Middle frontal gyrus (tissue), 1 donor: ENCODE data around the gene COP1.

Experiments used
- DNase-seq: peaks from one replicate; pipeline ENCODE4 v3.0.0-alpha.2; 2015; ENCODE audit warnings: low spot score; ENCODE audit errors: extremely low spot score

COP1 gene

GRCh38 chr1:176199707-176200106 lies 7.4 kb downstream of the COP1 start:
- no peak for DNase-seq

- no peak for DNase-seq
Observed at GRCh38 chr1:176198413-176198812, 8.7 kb downstream of the COP1 start.

- DNase-seq: no peak
Observed at GRCh38 chr1:176196728-176197127, 10.4 kb downstream of the COP1 start.

GRCh38 chr1:176195547-176195946 lies 11.5 kb downstream of the COP1 start:
- no peak for DNase-seq

GRCh38 chr1:176193663-176194062 lies 13.4 kb downstream of the COP1 start:
- DNase-seq: no peak

GRCh38 chr1:176193023-176193422 lies 14.1 kb downstream of the COP1 start:
- DNase-seq: no peak

GRCh38 chr1:176188604-176189003 lies 18.5 kb downstream of the COP1 start:
- no peak for DNase-seq

- DNase-seq: no peak
Observed at GRCh38 chr1:176187001-176187400, 20.1 kb downstream of the COP1 start.

GRCh38 chr1:176183618-176184017 lies 23.5 kb downstream of the COP1 start:
- no peak for DNase-seq

GRCh38 chr1:176178316-176178715 lies 28.8 kb downstream of the COP1 start:
- DNase-seq: no peak

- no peak for DNase-seq
Observed at GRCh38 chr1:176177764-176178163, 29.3 kb downstream of the COP1 start.

- DNase-seq: no peak
Observed at GRCh38 chr1:176174108-176174507, 33.0 kb downstream of the COP1 start.

GRCh38 chr1:176172215-176172614 lies 34.9 kb downstream of the COP1 start:
- DNase-seq: no peak

- DNase-seq: no peak
Observed at GRCh38 chr1:176167210-176167609, 39.9 kb downstream of the COP1 start.

- no peak for DNase-seq
Observed at GRCh38 chr1:176165573-176165972, 41.5 kb downstream of the COP1 start.

GRCh38 chr1:176164014-176164678 lies 42.9 kb downstream of the COP1 start:
- no peak for DNase-seq

GRCh38 chr1:176159993-176160392 lies 47.1 kb downstream of the COP1 start:
- no peak for DNase-seq

GRCh38 chr1:176157995-176158394 lies 49.1 kb downstream of the COP1 start:
- DNase-seq: no peak

- DNase-seq: no peak
Observed at GRCh38 chr1:176149939-176150807, 56.9 kb downstream of the COP1 start.

GRCh38 chr1:176144526-176144925 lies 62.6 kb downstream of the COP1 start:
- DNase-seq: no peak

GRCh38 chr1:176142973-176143372 lies 64.1 kb downstream of the COP1 start:
- DNase-seq: no peak

- no peak for DNase-seq
Observed at GRCh38 chr1:176141449-176141848, 65.6 kb downstream of the COP1 start.

- no peak for DNase-seq
Observed at GRCh38 chr1:176136891-176137290, 70.2 kb downstream of the COP1 start.
